ENCODE results near the gene HOXD13.
A peak's percentile ranks its signal among the peaks of the same experiment; 100 is the strongest.

Gene HOXD13

DNA sequence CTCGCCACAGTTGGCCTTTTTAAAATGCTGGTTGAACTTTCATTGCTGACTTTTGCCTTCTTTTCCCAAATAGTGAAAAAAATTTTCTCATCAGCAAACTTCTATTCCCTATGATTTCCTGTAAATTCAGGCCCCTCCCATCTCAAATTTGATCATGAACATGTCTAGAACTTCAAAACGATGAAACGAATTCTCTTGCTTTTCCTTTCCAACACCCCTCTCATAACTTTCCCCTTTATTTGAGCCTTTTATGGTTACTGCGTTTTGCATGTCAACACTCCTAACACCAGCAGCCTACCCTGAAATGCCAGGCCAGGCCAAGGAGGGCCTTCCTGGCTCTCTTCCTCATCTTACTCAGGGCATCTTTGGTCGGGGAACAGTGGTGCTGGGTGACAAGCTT, 1.7 kb upstream of the HOXD13 start:
- Histone ChIP-seq H3K9me3 (ENCODE audit: control insufficient read depth, insufficient read depth, low read length) (no peaks in the 10 kb centered on the region), H3K27me3 (ENCODE audit: control insufficient read depth, insufficient read depth, low read length) (peaks cover 95% of the 10 kb centered on the region), H3K4me1 (ENCODE audit: control insufficient read depth, insufficient read depth, low read length) (no peaks in the 10 kb centered on the region)

GRCh38 chr2:176091329-176092258, 927 bp upstream of the HOXD13 start:
- peaks cover 95% of the 10 kb centered on the region for H3K27me3 ChIP-seq (ENCODE audit: control insufficient read depth, insufficient read depth, low read length)
- H3K4me1 ChIP-seq (ENCODE audit: control insufficient read depth, insufficient read depth, low read length): peaks cover 3% of the 10 kb centered on the region
- peak overlapping the region; percentile 33 for H3K4me3 ChIP-seq (ENCODE audit: low read depth, low read length)
- no peak overlapping the region for H3K9ac ChIP-seq (ENCODE audit: low read depth, low read length)
- no peaks in the 10 kb centered on the region for H3K9me3 ChIP-seq (ENCODE audit: control insufficient read depth, insufficient read depth, low read length)
- H3K36me3 ChIP-seq (ENCODE audit: control insufficient read depth, insufficient read depth, low read length): no peaks in the 10 kb centered on the region

More for the DNA sequence above, 1.7 kb upstream of the HOXD13 start:
- peak overlapping the region; percentile 33 for H3K4me3 ChIP-seq (ENCODE audit: low read depth, low read length)
- H3K36me3 ChIP-seq (ENCODE audit: control insufficient read depth, insufficient read depth, low read length): no peaks in the 10 kb centered on the region
- H3K9ac ChIP-seq (ENCODE audit: low read depth, low read length): no peak overlapping the region

DNA sequence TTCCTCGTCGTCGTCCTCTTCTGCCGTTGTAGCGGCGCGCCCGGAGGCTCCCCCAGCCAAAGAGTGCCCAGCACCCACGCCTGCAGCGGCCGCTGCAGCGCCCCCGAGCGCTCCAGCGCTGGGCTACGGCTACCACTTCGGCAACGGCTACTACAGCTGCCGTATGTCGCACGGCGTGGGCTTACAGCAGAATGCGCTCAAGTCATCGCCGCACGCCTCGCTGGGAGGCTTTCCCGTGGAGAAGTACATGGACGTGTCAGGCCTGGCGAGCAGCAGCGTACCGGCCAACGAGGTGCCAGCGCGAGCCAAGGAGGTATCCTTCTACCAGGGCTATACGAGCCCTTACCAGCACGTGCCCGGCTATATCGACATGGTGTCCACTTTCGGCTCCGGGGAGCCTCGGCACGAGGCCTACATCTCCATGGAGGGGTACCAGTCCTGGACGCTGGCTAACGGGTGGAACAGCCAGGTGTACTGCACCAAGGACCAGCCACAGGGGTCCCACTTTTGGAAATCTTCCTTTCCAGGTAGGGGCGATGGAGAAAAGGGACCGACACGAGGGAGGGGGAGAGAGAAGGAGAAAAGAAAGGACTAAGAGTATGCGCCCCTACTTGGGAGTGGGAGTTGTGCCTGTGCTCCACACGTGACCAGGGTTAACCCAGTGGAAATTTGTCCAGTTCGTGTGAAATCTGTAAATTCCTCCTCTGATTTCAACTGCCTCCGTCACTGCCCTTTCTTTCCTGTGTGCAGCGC, 800 bp downstream of the HOXD13 start:
- no peak overlapping the region for H3K9ac ChIP-seq (ENCODE audit: low read depth, low read length)
- no peaks in the 10 kb centered on the region for H3K36me3 ChIP-seq (ENCODE audit: control insufficient read depth, insufficient read depth, low read length)
- peaks cover 91% of the 10 kb centered on the region for H3K27me3 ChIP-seq (ENCODE audit: control insufficient read depth, insufficient read depth, low read length)
- peaks cover 3% of the 10 kb centered on the region for H3K4me1 ChIP-seq (ENCODE audit: control insufficient read depth, insufficient read depth, low read length)
- H3K4me3 ChIP-seq (ENCODE audit: low read depth, low read length): peak overlapping the region; percentile 46
- H3K9me3 ChIP-seq (ENCODE audit: control insufficient read depth, insufficient read depth, low read length): no peaks in the 10 kb centered on the region

GRCh38 chr2:176093898-176094249, 1.4 kb downstream of the HOXD13 start:
- Histone ChIP-seq H3K27me3 (ENCODE audit: control insufficient read depth, insufficient read depth, low read length) (peaks cover 91% of the 10 kb centered on the region), H3K36me3 (ENCODE audit: control insufficient read depth, insufficient read depth, low read length) (no peaks in the 10 kb centered on the region), H3K4me1 (ENCODE audit: control insufficient read depth, insufficient read depth, low read length) (peaks cover 3% of the 10 kb centered on the region), H3K9ac (ENCODE audit: low read depth, low read length) (no peak overlapping the region), H3K9me3 (ENCODE audit: control insufficient read depth, insufficient read depth, low read length) (no peaks in the 10 kb centered on the region), H3K4me3 (ENCODE audit: low read depth, low read length) (peak overlapping the region; percentile 46)

DNA sequence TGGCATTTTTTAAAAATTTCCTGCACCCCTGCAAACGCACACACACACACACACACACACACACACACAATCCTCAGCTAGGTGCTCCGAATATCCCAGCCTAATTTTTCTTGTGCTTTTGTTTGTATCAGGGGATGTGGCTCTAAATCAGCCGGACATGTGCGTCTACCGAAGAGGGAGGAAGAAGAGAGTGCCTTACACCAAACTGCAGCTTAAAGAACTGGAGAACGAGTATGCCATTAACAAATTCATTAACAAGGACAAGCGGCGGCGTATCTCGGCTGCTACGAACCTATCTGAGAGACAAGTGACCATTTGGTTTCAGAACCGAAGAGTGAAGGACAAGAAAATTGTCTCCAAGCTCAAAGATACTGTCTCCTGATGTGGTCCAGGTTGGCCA, 1.8 kb downstream of the HOXD13 start:
- Histone ChIP-seq H3K27me3 (ENCODE audit: control insufficient read depth, insufficient read depth, low read length) (peaks cover 91% of the 10 kb centered on the region), H3K9me3 (ENCODE audit: control insufficient read depth, insufficient read depth, low read length) (no peaks in the 10 kb centered on the region), H3K4me1 (ENCODE audit: control insufficient read depth, insufficient read depth, low read length) (peaks cover 3% of the 10 kb centered on the region), H3K4me3 (ENCODE audit: low read depth, low read length) (peak overlapping the region; percentile 14), H3K9ac (ENCODE audit: low read depth, low read length) (no peak overlapping the region), H3K36me3 (ENCODE audit: control insufficient read depth, insufficient read depth, low read length) (no peaks in the 10 kb centered on the region)

GRCh38 chr2:176095421-176095820, 2.9 kb downstream of the HOXD13 start:
- Histone ChIP-seq H3K9me3 (ENCODE audit: control insufficient read depth, insufficient read depth, low read length) (no peaks in the 10 kb centered on the region), H3K4me3 (ENCODE audit: low read depth, low read length) (no peak overlapping the region), H3K36me3 (ENCODE audit: control insufficient read depth, insufficient read depth, low read length) (no peaks in the 10 kb centered on the region), H3K4me1 (ENCODE audit: control insufficient read depth, insufficient read depth, low read length) (peaks cover 3% of the 10 kb centered on the region), H3K27me3 (ENCODE audit: control insufficient read depth, insufficient read depth, low read length) (peaks cover 91% of the 10 kb centered on the region), H3K9ac (ENCODE audit: low read depth, low read length) (no peak overlapping the region)

- Histone ChIP-seq H3K4me1 (ENCODE audit: control insufficient read depth, insufficient read depth, low read length) (peaks cover 3% of the 10 kb centered on the region), H3K4me3 (ENCODE audit: low read depth, low read length) (peak overlapping the region; percentile 27), H3K9me3 (ENCODE audit: control insufficient read depth, insufficient read depth, low read length) (no peaks in the 10 kb centered on the region), H3K36me3 (ENCODE audit: control insufficient read depth, insufficient read depth, low read length) (no peaks in the 10 kb centered on the region), H3K27me3 (ENCODE audit: control insufficient read depth, insufficient read depth, low read length) (peaks cover 91% of the 10 kb centered on the region), H3K9ac (ENCODE audit: low read depth, low read length) (no peak overlapping the region)
Observed at GRCh38 chr2:176096243-176096985, 3.9 kb downstream of the HOXD13 start.

GRCh38 chr2:176096986-176097819, 4.7 kb downstream of the HOXD13 start:
- peaks cover 3% of the 10 kb centered on the region for H3K4me1 ChIP-seq (ENCODE audit: control insufficient read depth, insufficient read depth, low read length)
- H3K9me3 ChIP-seq (ENCODE audit: control insufficient read depth, insufficient read depth, low read length): no peaks in the 10 kb centered on the region
- H3K36me3 ChIP-seq (ENCODE audit: control insufficient read depth, insufficient read depth, low read length): no peaks in the 10 kb centered on the region
- H3K4me3 ChIP-seq (ENCODE audit: low read depth, low read length): peak overlapping the region; percentile 27
- H3K9ac ChIP-seq (ENCODE audit: low read depth, low read length): no peak overlapping the region
- peaks cover 91% of the 10 kb centered on the region for H3K27me3 ChIP-seq (ENCODE audit: control insufficient read depth, insufficient read depth, low read length)

GRCh38 chr2:176097820-176098365, 5.4 kb downstream of the HOXD13 start:
- no peak overlapping the region for H3K9ac ChIP-seq (ENCODE audit: low read depth, low read length)
- H3K4me1 ChIP-seq (ENCODE audit: control insufficient read depth, insufficient read depth, low read length): peaks cover 3% of the 10 kb centered on the region
- no peaks in the 10 kb centered on the region for H3K9me3 ChIP-seq (ENCODE audit: control insufficient read depth, insufficient read depth, low read length)
- no peaks in the 10 kb centered on the region for H3K36me3 ChIP-seq (ENCODE audit: control insufficient read depth, insufficient read depth, low read length)
- H3K27me3 ChIP-seq (ENCODE audit: control insufficient read depth, insufficient read depth, low read length): peaks cover 95% of the 10 kb centered on the region
- H3K4me3 ChIP-seq (ENCODE audit: low read depth, low read length): peak overlapping the region; percentile 27

- H3K36me3 ChIP-seq (ENCODE audit: control insufficient read depth, insufficient read depth, low read length): no peaks in the 10 kb centered on the region
- peaks cover 96% of the 10 kb centered on the region for H3K27me3 ChIP-seq (ENCODE audit: control insufficient read depth, insufficient read depth, low read length)
- no peak overlapping the region for H3K9ac ChIP-seq (ENCODE audit: low read depth, low read length)
- peak overlapping the region; percentile 27 for H3K4me3 ChIP-seq (ENCODE audit: low read depth, low read length)
- H3K9me3 ChIP-seq (ENCODE audit: control insufficient read depth, insufficient read depth, low read length): no peaks in the 10 kb centered on the region
- peaks cover 3% of the 10 kb centered on the region for H3K4me1 ChIP-seq (ENCODE audit: control insufficient read depth, insufficient read depth, low read length)
Observed at GRCh38 chr2:176098366-176099158, 6.0 kb downstream of the HOXD13 start.

Data from iPS-15b (cell line).